Smooth muscle cell (in vitro differentiated cells): Measurements from ENCODE around the gene SLC24A4. TPM values are rescaled to one million over a fixed set of nuclear protein-coding genes. Genes with fewer than 3 reads are reported as not detected.

Experiments
- DNase-seq: peaks from one replicate; lab custom pipeline; 2025; ENCODE audit not compliant: unreplicated experiment; lab: John Stamatoyannopoulos, UW
- H2AFZ ChIP-seq: fragments of 200-600 bp; sonication (generic); 2 replicates; pipeline ENCODE4 v1.6.0; 2016; ENCODE audit warnings: antibody characterized with exemption, low read depth, mild to moderate bottlenecking
- H3F3A ChIP-seq: fragments of 200-600 bp; sonication (generic); 2 replicates; pipeline ENCODE4 v1.6.0; 2017; ENCODE audit warnings: antibody characterized with exemption, low read depth
- H3K27ac ChIP-seq: fragments of 200-600 bp; sonication (generic); 2 replicates; pipeline ENCODE4 v1.5.1; 2016; ENCODE audit warnings: low read depth, mild to moderate bottlenecking
- H3K27me3 ChIP-seq: fragments of 200-600 bp; sonication (generic); 2 replicates; pipeline ENCODE4 v1.6.1; 2016; ENCODE audit warnings: low read depth, mild to moderate bottlenecking
- H3K36me3 ChIP-seq: fragments of 200-600 bp; sonication (generic); 2 replicates; pipeline ENCODE4 v1.5.1; 2016; ENCODE audit warnings: low read depth
- H3K4me1 ChIP-seq: fragments of 200-600 bp; sonication (generic); 2 replicates; pipeline ENCODE4 v1.5.1; 2016; ENCODE audit warnings: low read depth
- H3K4me2 ChIP-seq: fragments of 200-600 bp; sonication (generic); 2 replicates; pipeline ENCODE4 v1.6.0; 2016; ENCODE audit warnings: mild to moderate bottlenecking
- H3K4me3 ChIP-seq: fragments of 200-600 bp; sonication (generic); 2 replicates; pipeline ENCODE4 v1.5.1; 2016; ENCODE audit warnings: mild to moderate bottlenecking
- H3K79me2 ChIP-seq: fragments of 200-600 bp; sonication (generic); 2 replicates; pipeline ENCODE4 v1.6.0; 2016; ENCODE audit warnings: low read depth, mild to moderate bottlenecking
- H3K9ac ChIP-seq: fragments of 200-600 bp; sonication (generic); 2 replicates; pipeline ENCODE4 v1.6.0; 2016; ENCODE audit warnings: low read depth
- H3K9me3 ChIP-seq: fragments of 200-600 bp; sonication (generic); replicated peaks from 2 replicates; pipeline ENCODE4 v1.5.1; 2016; ENCODE audit warnings: low read depth
- H4K20me1 ChIP-seq: fragments of 200-600 bp; sonication (generic); 2 replicates; pipeline ENCODE4 v1.6.0; 2016; ENCODE audit warnings: low read depth
- CTCF ChIP-seq: fragments of 200-600 bp; sonication (generic); IDR thresholded peaks from 2 replicates; pipeline ENCODE4 v1.5.1; 2017; ENCODE audit warnings: borderline replicate concordance, mild to moderate bottlenecking, antibody characterized with exemption; ENCODE audit not compliant: insufficient read depth, poor library complexity, severe bottlenecking
- WGBS: methylation state at CpG from one replicate; pipeline ENCODE4 v1.1.7; 2016; ENCODE audit warnings: low lambda C conversion rate; 5-methylcytosine and 5-hydroxymethylcytosine counted together
- polyA plus RNA-seq: library from polyadenylated mRNA; unstranded; fragments of >200 nt; fragmentation: Nextera tagmentation; extraction: Ambion mirVana; gene quantifications from 2 replicates; pipeline ENCODE4 v1.2.1, GENCODE V29; 2016
- total RNA-seq: library from RNA; depleted of rRNA; stranded (reverse); fragments of >200 nt; gene quantifications from 2 replicates; pipeline ENCODE4 v1.2.3, GENCODE V29; 2014

The SLC24A4 gene
- total RNA-seq = 0.18 and 0.58 TPM in 2 replicates
- 0.04 TPM in 1 of 2 replicates, not detected in the other for polyA plus RNA-seq

DNA sequence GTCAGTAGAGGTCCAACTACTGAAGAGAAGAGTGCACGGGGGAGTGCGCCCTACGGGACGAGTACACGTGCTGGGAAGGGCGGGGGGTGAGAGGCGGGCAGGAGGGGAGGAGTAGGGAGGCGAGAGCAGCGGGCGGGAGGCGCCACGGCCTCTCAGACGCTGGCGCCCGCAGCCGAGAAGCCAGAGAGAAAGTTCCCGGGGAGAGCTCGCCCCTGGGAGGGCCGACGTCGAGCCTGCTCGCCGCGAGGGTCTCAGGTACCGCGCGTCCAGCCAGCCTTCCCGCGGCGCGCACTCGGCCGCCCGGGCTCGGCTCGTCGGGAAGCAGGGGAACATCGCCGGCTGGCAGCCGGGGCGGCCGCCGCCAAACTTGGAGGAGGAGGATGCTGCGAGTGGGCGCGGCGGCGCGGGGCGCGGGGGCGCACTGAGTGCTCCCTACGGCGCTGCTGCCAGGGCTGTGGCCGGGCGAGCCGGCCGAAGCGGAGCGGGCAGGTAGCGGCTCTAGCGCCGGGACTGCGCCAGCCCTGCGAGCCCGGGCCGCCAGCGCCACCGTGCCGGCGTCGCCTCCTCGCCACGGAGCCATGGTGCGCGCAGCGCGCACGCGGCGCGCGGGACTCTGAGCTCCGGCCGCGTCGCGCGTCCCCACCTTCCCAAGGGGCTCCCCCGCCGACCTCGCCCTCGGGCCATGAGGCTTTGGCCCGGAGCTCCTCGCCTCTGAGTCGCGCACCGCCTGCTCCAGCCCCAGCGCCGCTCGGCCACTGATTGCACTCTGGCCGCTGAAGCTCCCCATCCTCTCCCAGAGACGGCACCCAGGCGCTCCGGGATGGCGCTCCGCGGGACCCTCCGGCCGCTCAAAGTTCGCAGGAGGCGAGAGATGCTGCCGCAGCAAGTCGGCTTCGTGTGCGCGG, at the start of gene SLC24A4:
TSS of gene SLC24A4 (plus strand) at position 155 of the 905 bp plus-strand sequence. CDS start at position 821, 666 bp downstream.
- WGBS = 3% methylated on average over 75 of the region's 117 CpGs
- Histone ChIP-seq H3F3A (no peaks in the 10 kb centered on the region), H3K4me2 (peak within 1 kb of the TSS; percentile 91), H3K4me3 (peak within 1 kb of the TSS; percentile 46), H4K20me1 (no peaks in the 10 kb centered on the region), H3K27me3 (peaks cover 85% of the 10 kb centered on the region), H3K4me1 (peaks cover 9% of the 10 kb centered on the region), H3K27ac (no peak within 1 kb of the TSS), H3K36me3 (no peaks in the 10 kb centered on the region), H3K79me2 (no peaks in the 10 kb centered on the region), H3K9ac (no peak within 1 kb of the TSS), H2AFZ (no peak within 1 kb of the TSS), H3K9me3 (no peaks in the 10 kb centered on the region)
- no peak for TF ChIP-seq CTCF
- DNase-seq = no peak

- Histone ChIP-seq H3F3A (no peaks in the 10 kb centered on the region), H3K9ac (no peak overlapping the region), H4K20me1 (no peaks in the 10 kb centered on the region), H3K4me3 (no peak overlapping the region), H3K4me2 (no peak overlapping the region), H3K79me2 (no peaks in the 10 kb centered on the region), H3K27ac (no peak overlapping the region), H3K36me3 (no peaks in the 10 kb centered on the region), H3K27me3 (peaks cover 32% of the 10 kb centered on the region), H3K9me3 (no peaks in the 10 kb centered on the region), H2AFZ (no peak overlapping the region), H3K4me1 (no peaks in the 10 kb centered on the region)
- 79% methylated on average over 2 of the region's 2 CpGs for WGBS
- TF ChIP-seq CTCF = no peak
- no peak for DNase-seq
These were observed 49.8 kb upstream of the SLC24A4 start for GRCh38 chr14:92273166-92273565.

- 84% methylated on average over 7 of the region's 7 CpGs for WGBS
- Histone ChIP-seq H3K27ac (no peak overlapping the region), H3K9ac (no peak overlapping the region), H3K79me2 (no peaks in the 10 kb centered on the region), H4K20me1 (no peaks in the 10 kb centered on the region), H3K4me3 (no peak overlapping the region), H3K4me2 (no peak overlapping the region), H3K4me1 (no peaks in the 10 kb centered on the region), H3K9me3 (no peaks in the 10 kb centered on the region), H3K36me3 (no peaks in the 10 kb centered on the region), H2AFZ (no peak overlapping the region), H3K27me3 (peaks cover 32% of the 10 kb centered on the region), H3F3A (no peaks in the 10 kb centered on the region)
- no peak for TF ChIP-seq CTCF
- DNase-seq = no peak
These were observed 48.9 kb upstream of the SLC24A4 start for GRCh38 chr14:92274055-92274454.
